ENCODE measurements around the gene TCEA2.

DNA sequence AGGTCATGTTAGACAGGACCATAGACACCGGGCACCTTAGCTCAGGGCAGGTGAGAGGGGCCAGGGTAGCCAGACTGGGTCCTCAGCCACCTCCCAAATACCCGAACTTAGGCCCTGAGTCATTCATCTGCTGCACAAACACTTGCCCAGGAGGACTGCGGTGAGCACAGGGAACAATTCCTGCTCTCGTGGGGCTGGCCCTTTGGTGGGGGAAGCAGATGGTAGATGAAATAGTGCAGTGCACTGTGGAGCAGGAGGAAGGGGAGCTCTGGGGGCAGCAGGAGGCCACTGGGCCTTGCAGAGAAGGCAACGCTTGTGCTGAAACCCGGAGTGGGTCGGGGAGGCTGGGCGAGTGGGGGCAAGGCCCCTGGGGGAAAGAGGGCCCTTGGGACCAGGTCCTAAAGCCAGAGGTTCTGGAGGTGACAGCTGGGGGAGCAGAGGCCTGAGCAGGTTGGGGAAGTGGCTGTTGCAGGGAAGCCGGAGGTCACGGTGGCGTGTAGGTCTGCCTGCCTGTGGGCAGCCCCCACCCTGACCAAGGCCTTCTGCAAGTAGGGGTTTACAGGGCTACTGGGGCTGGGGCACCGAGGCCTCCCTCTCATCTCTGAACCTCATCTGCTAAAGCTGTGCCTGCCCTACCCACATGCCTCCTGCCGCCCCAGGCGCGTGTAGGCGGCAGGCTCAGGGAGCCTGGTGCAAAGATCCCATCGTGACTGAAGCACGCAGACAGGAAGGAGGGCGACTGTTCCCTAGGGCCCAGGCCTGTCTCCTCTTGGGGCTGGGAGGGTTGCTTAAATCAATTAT, 49.0 kb downstream of the TCEA2 start:
- TF ChIP-seq CTCF (IDR thresholded peaks at IDR 0.05) (no peak), POLR2A (IDR thresholded peaks at IDR 0.05) (no peak)
